K562 (cell line): Measurements from ENCODE around the gene FAM174C. TPM values are rescaled to one million over a fixed set of nuclear protein-coding genes. Genes with fewer than 3 reads are reported as not detected.

ENCODE experiments used
- HDAC2 ChIP-seq: fragments of 450-650 bp; IDR thresholded peaks from 2 replicates; pipeline ENCODE4 v1.6.1; 2016; ENCODE audit warnings: mild to moderate bottlenecking
- MEIS2 ChIP-seq: fragments of 450-650 bp; IDR thresholded peaks from 2 replicates; pipeline ENCODE4 v1.6.1; 2014; ENCODE audit warnings: mild to moderate bottlenecking; ENCODE audit not compliant: partially characterized antibody
- RBM14 ChIP-seq: fragments of 200-400 bp; formaldehyde crosslinking; IDR thresholded peaks from 2 replicates; pipeline ENCODE4 v1.6.1; 2018; ENCODE audit warnings: low read depth, mild to moderate bottlenecking, low read length, moderate library complexity, borderline replicate concordance; ENCODE audit not compliant: insufficient read depth
- RCOR1 ChIP-seq, 2 experiments: IDR thresholded peaks; 2 replicates each; pipeline ENCODE4 v1.6.1; 2012; ENCODE audit warnings: low read depth in 2 of 2, low read length in 2 of 2, borderline replicate concordance in 1 of 2, improper control_type of control experiment in 1 of 2
- SP1 ChIP-seq: sonication (generic); formaldehyde crosslinking; IDR thresholded peaks from 2 replicates; pipeline ENCODE4 v1.8.1; 2022; ENCODE audit warnings: mild to moderate bottlenecking, missing genetic modification reagents
- YY1 ChIP-seq, 3 experiments: IDR thresholded peaks; 2 replicates each; pipeline ENCODE4 v1.6.1; 2011; ENCODE audit warnings: low read length in 2 of 3, mild to moderate bottlenecking in 2 of 3, moderate library complexity in 2 of 3, borderline replicate concordance in 1 of 3, control low read depth in 1 of 3, low read depth in 1 of 3; ENCODE audit not compliant: insufficient read depth in 3 of 3, insufficient replicate concordance in 2 of 3, control insufficient read depth in 1 of 3, insufficient read length in 1 of 3; ENCODE audit errors: extremely low read depth in 1 of 3
- ZFP36 ChIP-seq: fragments of 150-350 bp; IDR thresholded peaks from 2 replicates; pipeline ENCODE4 v1.6.1; 2018; ENCODE audit warnings: low read length, low read depth; ENCODE audit not compliant: partially characterized antibody
- ZNF445 ChIP-seq: fragments of 250-450 bp; sonication (Bioruptor Pico); IDR thresholded peaks from 2 replicates; pipeline ENCODE4 v1.4.0; 2020; ENCODE audit warnings: low read depth, mild to moderate bottlenecking, moderate library complexity
- ZNF778 ChIP-seq: fragments of 450-650 bp; formaldehyde crosslinking; IDR thresholded peaks from 2 replicates; pipeline ENCODE4 v1.4.0; 2020; ENCODE audit warnings: mild to moderate bottlenecking, moderate library complexity
- polyA plus RNA-seq, 8 experiments: library from polyadenylated mRNA; depleted of rRNA in 4 of 8; stranded (reverse) in 5 of 8; unstranded in 3 of 8; fragments of >200 nt; fragmentation: Nextera tagmentation in 2 of 8; fragmentation: Illumina TruSeq in 1 of 8; extraction: Ambion mirVana in 2 of 8; extraction: Trizol in 1 of 8; gene quantifications; 2 replicates each; pipeline versions ENCODE4 v1.2.1 to v1.2.3, GENCODE V29; 2011 to 2014; ENCODE audit warnings: inconsistent platforms in 1 of 8, missing spikeins in 1 of 8
- total RNA-seq, 7 experiments: library from RNA; depleted of rRNA in 6 of 7; stranded (reverse); fragments of >200 nt in 6 of 7; fragmentation: Illumina TruSeq in 2 of 7; extraction: Trizol in 2 of 7; gene quantifications; 2 replicates each; pipeline versions ENCODE4 v1.2.1 to v1.2.3, GENCODE V29; 2011 to 2021; ENCODE audit warnings: low replicate concordance in 1 of 7
- TF ChIP-seq, protein P1 (sequence below): fragments of 200-800 bp; sonication (Bioruptor generic); IDR thresholded peaks from 2 replicates; pipeline ENCODE4 v1.6.1; 2017; ENCODE audit warnings: missing genetic modification characterization, missing compliant biosample characterization
- TF ChIP-seq, protein P2 (sequence below): conservative IDR thresholded peaks from 2 replicates; pipeline ENCODE4 v1.6.1; 2011; ENCODE audit warnings: low read depth, mild to moderate bottlenecking, low read length; ENCODE audit not compliant: control insufficient read depth
- TF ChIP-seq, protein P3 (sequence below): sonication (generic); formaldehyde crosslinking; IDR thresholded peaks from 2 replicates; pipeline ENCODE4 v1.8.0; 2022; ENCODE audit warnings: mild to moderate bottlenecking, missing genetic modification reagents
- TF ChIP-seq, protein P4 (sequence below), 2 experiments: fragments of 450-650 bp; formaldehyde crosslinking in 1 of 2; IDR thresholded peaks; 2 replicates each; pipeline versions ENCODE4 v1.4.0 to v1.6.1; 2014 to 2020; ENCODE audit warnings: mild to moderate bottlenecking in 2 of 2, borderline replicate concordance in 1 of 2, low read depth in 1 of 2

FAM174C gene
- total and polyA plus RNA-seq, 9 of the 15 experiments (the other 6 are each of a cell fraction or from before 2014, with no cell fraction given): 0.66 to 89.6 (median 20.3) TPM

DNA sequence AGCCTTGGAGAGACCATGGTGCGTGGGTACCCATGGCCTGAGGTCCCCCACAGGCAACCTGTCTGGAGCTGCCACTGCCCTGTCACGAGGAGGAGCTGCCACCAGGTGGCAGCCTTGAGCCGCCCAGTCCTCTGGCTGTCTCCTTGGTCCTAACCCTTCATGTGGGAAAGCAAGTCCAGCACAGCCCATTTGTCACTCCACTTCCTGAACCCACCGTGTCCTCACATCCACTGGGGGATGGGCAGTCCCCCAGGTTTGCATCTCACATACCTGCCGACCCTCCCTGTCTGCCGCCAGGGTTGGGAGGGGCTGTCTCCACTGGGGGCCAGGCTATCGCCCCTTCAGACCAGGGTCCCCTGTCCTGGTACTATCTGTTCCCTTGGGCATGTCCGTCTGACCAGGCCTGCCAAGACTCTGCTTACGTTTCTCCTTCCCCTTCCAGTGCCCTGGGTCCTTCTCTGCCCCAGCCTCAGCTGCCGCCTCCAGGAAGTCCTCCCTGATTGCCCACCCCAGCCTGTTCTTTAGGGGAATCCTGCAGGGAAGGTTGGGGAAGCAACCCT lies 4.5 kb downstream of the FAM174C start (continued):
- TF ChIP-seq HDAC2 (peak; percentile 92; the same call in 1 of the 2 replicates), ZNF445 (CRISPR knock-in tag) (no peak), RCOR1 (IDR thresholded peaks at IDR 0.05; ENCODE audit: borderline replicate concordance in 1 of 2, low read depth in 2 of 2, low read length in 2 of 2) (peak in 1 of 2 experiments; percentile 82; a peak in 2 of 4 replicates), SP1 (CRISPR knock-in tag) (peak; percentile 77), MEIS2 (peak; percentile 42), RBM14 (no peak), YY1 (IDR thresholded peaks at IDR 0.05; ENCODE audit: borderline replicate concordance in 1 of 3, control insufficient read depth in 1 of 3, extremely low read depth in 1 of 3, insufficient read depth in 3 of 3, insufficient read length in 1 of 3, insufficient replicate concordance in 2 of 3, low read depth in 1 of 3, low read length in 2 of 3) (peak in 1 of 3 experiments; percentile 52), ZFP36 (peak; percentile 100), ZNF778 (CRISPR knock-in tag) (no peak)
- TF ChIP-seq, protein P1, sequence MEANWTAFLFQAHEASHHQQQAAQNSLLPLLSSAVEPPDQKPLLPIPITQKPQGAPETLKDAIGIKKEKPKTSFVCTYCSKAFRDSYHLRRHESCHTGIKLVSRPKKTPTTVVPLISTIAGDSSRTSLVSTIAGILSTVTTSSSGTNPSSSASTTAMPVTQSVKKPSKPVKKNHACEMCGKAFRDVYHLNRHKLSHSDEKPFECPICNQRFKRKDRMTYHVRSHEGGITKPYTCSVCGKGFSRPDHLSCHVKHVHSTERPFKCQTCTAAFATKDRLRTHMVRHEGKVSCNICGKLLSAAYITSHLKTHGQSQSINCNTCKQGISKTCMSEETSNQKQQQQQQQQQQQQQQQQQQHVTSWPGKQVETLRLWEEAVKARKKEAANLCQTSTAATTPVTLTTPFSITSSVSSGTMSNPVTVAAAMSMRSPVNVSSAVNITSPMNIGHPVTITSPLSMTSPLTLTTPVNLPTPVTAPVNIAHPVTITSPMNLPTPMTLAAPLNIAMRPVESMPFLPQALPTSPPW (CRISPR knock-in tag): 0 out of 2 replicates have a peak, but pooled peaks have one; percentile 12
- TF ChIP-seq, protein P2, sequence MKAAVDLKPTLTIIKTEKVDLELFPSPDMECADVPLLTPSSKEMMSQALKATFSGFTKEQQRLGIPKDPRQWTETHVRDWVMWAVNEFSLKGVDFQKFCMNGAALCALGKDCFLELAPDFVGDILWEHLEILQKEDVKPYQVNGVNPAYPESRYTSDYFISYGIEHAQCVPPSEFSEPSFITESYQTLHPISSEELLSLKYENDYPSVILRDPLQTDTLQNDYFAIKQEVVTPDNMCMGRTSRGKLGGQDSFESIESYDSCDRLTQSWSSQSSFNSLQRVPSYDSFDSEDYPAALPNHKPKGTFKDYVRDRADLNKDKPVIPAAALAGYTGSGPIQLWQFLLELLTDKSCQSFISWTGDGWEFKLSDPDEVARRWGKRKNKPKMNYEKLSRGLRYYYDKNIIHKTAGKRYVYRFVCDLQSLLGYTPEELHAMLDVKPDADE: no peak
- TF ChIP-seq, protein P3, sequence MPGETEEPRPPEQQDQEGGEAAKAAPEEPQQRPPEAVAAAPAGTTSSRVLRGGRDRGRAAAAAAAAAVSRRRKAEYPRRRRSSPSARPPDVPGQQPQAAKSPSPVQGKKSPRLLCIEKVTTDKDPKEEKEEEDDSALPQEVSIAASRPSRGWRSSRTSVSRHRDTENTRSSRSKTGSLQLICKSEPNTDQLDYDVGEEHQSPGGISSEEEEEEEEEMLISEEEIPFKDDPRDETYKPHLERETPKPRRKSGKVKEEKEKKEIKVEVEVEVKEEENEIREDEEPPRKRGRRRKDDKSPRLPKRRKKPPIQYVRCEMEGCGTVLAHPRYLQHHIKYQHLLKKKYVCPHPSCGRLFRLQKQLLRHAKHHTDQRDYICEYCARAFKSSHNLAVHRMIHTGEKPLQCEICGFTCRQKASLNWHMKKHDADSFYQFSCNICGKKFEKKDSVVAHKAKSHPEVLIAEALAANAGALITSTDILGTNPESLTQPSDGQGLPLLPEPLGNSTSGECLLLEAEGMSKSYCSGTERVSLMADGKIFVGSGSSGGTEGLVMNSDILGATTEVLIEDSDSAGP (CRISPR knock-in tag): no peak
- TF ChIP-seq, protein P4, sequence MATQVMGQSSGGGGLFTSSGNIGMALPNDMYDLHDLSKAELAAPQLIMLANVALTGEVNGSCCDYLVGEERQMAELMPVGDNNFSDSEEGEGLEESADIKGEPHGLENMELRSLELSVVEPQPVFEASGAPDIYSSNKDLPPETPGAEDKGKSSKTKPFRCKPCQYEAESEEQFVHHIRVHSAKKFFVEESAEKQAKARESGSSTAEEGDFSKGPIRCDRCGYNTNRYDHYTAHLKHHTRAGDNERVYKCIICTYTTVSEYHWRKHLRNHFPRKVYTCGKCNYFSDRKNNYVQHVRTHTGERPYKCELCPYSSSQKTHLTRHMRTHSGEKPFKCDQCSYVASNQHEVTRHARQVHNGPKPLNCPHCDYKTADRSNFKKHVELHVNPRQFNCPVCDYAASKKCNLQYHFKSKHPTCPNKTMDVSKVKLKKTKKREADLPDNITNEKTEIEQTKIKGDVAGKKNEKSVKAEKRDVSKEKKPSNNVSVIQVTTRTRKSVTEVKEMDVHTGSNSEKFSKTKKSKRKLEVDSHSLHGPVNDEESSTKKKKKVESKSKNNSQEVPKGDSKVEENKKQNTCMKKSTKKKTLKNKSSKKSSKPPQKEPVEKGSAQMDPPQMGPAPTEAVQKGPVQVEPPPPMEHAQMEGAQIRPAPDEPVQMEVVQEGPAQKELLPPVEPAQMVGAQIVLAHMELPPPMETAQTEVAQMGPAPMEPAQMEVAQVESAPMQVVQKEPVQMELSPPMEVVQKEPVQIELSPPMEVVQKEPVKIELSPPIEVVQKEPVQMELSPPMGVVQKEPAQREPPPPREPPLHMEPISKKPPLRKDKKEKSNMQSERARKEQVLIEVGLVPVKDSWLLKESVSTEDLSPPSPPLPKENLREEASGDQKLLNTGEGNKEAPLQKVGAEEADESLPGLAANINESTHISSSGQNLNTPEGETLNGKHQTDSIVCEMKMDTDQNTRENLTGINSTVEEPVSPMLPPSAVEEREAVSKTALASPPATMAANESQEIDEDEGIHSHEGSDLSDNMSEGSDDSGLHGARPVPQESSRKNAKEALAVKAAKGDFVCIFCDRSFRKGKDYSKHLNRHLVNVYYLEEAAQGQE (IDR thresholded peaks at IDR 0.05; ENCODE audit: borderline replicate concordance): peak; percentile 79
- TF ChIP-seq, protein P4 (CRISPR knock-in tag; IDR thresholded peaks at IDR 0.05; ENCODE audit: low read depth): no peak
